H1 (cell line): ENCODE data around the gene DOK1. TPM values are rescaled to one million over a fixed set of nuclear protein-coding genes. Genes with fewer than 3 reads are reported as not detected.
A peak's percentile ranks its signal among the peaks of the same experiment; 100 is the strongest.

Source experiments
- ASH2L ChIP-seq: fragments of 200-600, 300-600 bp; sonication (generic); IDR thresholded peaks from one replicate; pipeline ENCODE4 v1.7.1; 2017; ENCODE audit warnings: low read length
- CBX5 ChIP-seq: fragments of 300-800, 300-1000 bp; sonication (generic); IDR thresholded peaks from 2 replicates; pipeline ENCODE4 v1.7.1; 2016; ENCODE audit warnings: antibody characterized with exemption, low read length, low read depth
- CEBPB ChIP-seq: IDR thresholded peaks from 2 replicates; pipeline ENCODE4 v1.6.1; 2012; ENCODE audit warnings: low read depth, low read length
- CHD1 ChIP-seq: IDR thresholded peaks from 2 replicates; pipeline ENCODE4 v1.6.1; 2012; ENCODE audit warnings: low read depth, low read length, improper control_type of control experiment
- CTBP2 ChIP-seq: IDR thresholded peaks from 2 replicates; pipeline ENCODE4 v1.7.0; 2011; ENCODE audit warnings: borderline replicate concordance, mild to moderate bottlenecking, moderate library complexity, mixed read lengths, low read length; ENCODE audit not compliant: insufficient read depth, insufficient read length
- E2F6 ChIP-seq: IDR thresholded peaks from 2 replicates; pipeline ENCODE4 v1.6.1; 2012; ENCODE audit warnings: inconsistent platforms
- HDAC2 ChIP-seq, 2 experiments: fragments of 300-600 bp in 1 of 2; sonication (generic) in 1 of 2; IDR thresholded peaks; 2 replicates each; pipeline ENCODE4 v1.6.1; 2011 to 2012; ENCODE audit warnings: low read depth in 2 of 2, low read length in 2 of 2, mild to moderate bottlenecking in 2 of 2, moderate library complexity in 2 of 2, borderline replicate concordance in 1 of 2, inconsistent platforms in 1 of 2
- JUN ChIP-seq: IDR thresholded peaks from 2 replicates; pipeline ENCODE4 v1.6.1; 2011; ENCODE audit warnings: low read depth, mild to moderate bottlenecking, improper control_type of control experiment, low read length
- JUND ChIP-seq: IDR thresholded peaks from 2 replicates; pipeline ENCODE4 v1.6.1; 2011; ENCODE audit warnings: mild to moderate bottlenecking, improper control_type of control experiment, low read length
- MAFK ChIP-seq: IDR thresholded peaks from 2 replicates; pipeline ENCODE4 v1.6.1; 2012; ENCODE audit warnings: low read depth, mild to moderate bottlenecking, improper control_type of control experiment, low read length
- NRF1 ChIP-seq: IDR thresholded peaks from 2 replicates; pipeline ENCODE4 v1.6.1; 2011; ENCODE audit warnings: mild to moderate bottlenecking, low read depth, low read length, improper control_type of control experiment
- POLR2A ChIP-seq, 2 experiments: IDR thresholded peaks; 1 replicate in 1 of 2; 2 replicates in 1 of 2; pipeline ENCODE4 v1.6.1; 2011; ENCODE audit warnings: low read depth in 2 of 2, low read length in 2 of 2, mild to moderate bottlenecking in 2 of 2; ENCODE audit errors: control extremely low read depth in 1 of 2
- RAD21 ChIP-seq, 2 experiments: IDR thresholded peaks in 1 of 2; conservative IDR thresholded peaks in 1 of 2; 2 replicates each; pipeline ENCODE4 v1.6.1; 2011; ENCODE audit warnings: low read depth in 2 of 2, low read length in 2 of 2, improper control_type of control experiment in 1 of 2, inconsistent platforms in 1 of 2, mild to moderate bottlenecking in 1 of 2, moderate library complexity in 1 of 2
- RBBP5 ChIP-seq: IDR thresholded peaks from 2 replicates; pipeline ENCODE4 v1.7.1; 2012; ENCODE audit warnings: low read depth, mild to moderate bottlenecking, inconsistent platforms, low read length, moderate library complexity, borderline replicate concordance
- RNF2 ChIP-seq: fragments of 200-900, 300-1000 bp; sonication (generic); IDR thresholded peaks from 2 replicates; pipeline ENCODE4 v1.7.1; 2016; ENCODE audit warnings: borderline replicate concordance, low read depth, mild to moderate bottlenecking, antibody characterized with exemption, low read length; ENCODE audit not compliant: poor library complexity, severe bottlenecking; ENCODE audit errors: missing control alignments
- SIX5 ChIP-seq: IDR thresholded peaks from 2 replicates; pipeline ENCODE4 v1.6.1; 2011; ENCODE audit warnings: mild to moderate bottlenecking, low read depth, low read length
- TBP ChIP-seq: IDR thresholded peaks from 2 replicates; pipeline ENCODE4 v1.6.1; 2011; ENCODE audit warnings: low read depth, low read length, improper control_type of control experiment
- TCF12 ChIP-seq: IDR thresholded peaks from 2 replicates; pipeline ENCODE4 v1.6.1; 2011; ENCODE audit warnings: low read depth, mild to moderate bottlenecking, low read length
- polyA plus RNA-seq, 7 experiments: library from polyadenylated mRNA; depleted of rRNA in 3 of 7; stranded (reverse) in 5 of 7; unstranded in 2 of 7; fragments of >200 nt in 5 of 7; fragments of 200-250 nt in 2 of 7; gene quantifications; 1 replicate in 5 of 7; 2 replicates in 1 of 7; 4 replicates in 1 of 7; pipeline versions ENCODE4 v1.2.1 to v1.2.3, GENCODE V29; 2011 to 2013; ENCODE audit warnings: missing spikeins in 2 of 7, mixed read lengths in 2 of 7
- total RNA-seq: library from RNA; stranded (reverse); fragmentation: NEBNext Ultra II Directional; extraction: Animal tissue kit (Norgen Biotek cat#: 25700); gene quantifications from 2 replicates; pipeline ENCODE4 v1.2.1, GENCODE V29; 2021
- TF ChIP-seq, protein P1 (sequence below): IDR thresholded peaks from 2 replicates; pipeline ENCODE4 v1.6.1; 2011; ENCODE audit warnings: low read depth, mild to moderate bottlenecking, low read length; ENCODE audit not compliant: insufficient read depth

DOK1 gene
- total and polyA plus RNA-seq, 2 of the 8 experiments (the other 6 are each of a cell fraction or from before 2014, with no cell fraction given): 11.0 to 14.3 TPM

DNA sequence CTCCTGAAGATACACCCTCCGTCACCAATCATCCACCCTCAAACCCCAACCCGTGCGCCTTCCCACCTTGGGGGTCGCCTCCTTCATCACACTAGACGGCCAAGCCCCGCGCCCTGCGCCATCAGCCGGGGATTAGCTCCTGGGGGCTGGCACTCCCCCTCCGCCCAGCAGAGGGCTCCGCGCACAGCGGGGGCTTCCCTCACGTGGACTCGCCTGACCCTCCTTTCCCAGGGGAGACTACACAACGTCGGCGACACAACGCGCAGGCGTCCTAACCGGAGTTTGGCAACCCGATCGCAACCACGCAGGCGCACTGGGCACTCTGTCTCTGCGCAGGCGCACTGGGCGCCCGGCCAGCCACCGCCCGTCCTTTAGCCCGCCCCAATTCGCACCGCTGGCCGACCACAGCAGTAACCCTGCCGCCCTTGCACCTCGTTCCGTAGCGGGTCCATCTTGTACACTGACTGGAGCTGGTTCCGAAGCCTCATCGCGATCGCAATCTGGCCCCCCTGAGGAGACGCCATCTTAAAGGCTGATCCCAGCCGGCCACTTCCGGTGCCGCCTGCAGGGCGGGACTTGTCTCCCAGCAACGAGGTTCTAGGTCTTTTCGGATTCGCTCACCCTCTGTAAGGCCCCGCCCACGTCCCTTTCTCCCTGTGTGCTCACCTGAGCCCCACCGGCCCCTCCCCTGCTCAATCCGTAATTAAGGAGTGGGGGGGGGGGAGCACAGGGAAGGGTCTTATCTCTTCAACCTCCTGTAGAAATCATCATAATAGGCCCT, 47.2 kb upstream of the DOK1 start, which contains the start of gene PCGF1 (continued):
- TF ChIP-seq RNF2: no peak
- peak; percentile 59 for TF ChIP-seq CEBPB
- TF ChIP-seq TCF12: no peak
- TF ChIP-seq RBBP5: peak; percentile 100
- TF ChIP-seq JUN: no peak
- TF ChIP-seq TBP: peak; percentile 35
- TF ChIP-seq POLR2A (IDR thresholded peaks at IDR 0.05; ENCODE audit: control extremely low read depth in 1 of 2, low read depth in 2 of 2, low read length in 2 of 2): peak in 1 of 2 experiments; percentile 84; a peak in 2 of 3 replicates
- TF ChIP-seq ASH2L: peak; percentile 79
- no peak for TF ChIP-seq MAFK
- TF ChIP-seq, protein P1, sequence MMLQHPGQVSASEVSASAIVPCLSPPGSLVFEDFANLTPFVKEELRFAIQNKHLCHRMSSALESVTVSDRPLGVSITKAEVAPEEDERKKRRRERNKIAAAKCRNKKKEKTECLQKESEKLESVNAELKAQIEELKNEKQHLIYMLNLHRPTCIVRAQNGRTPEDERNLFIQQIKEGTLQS: peak; percentile 69; the same call in 1 of the 2 replicates
- TF ChIP-seq E2F6: 0 out of 2 replicates have a peak, but pooled peaks have one; percentile 50
- TF ChIP-seq CTBP2: no peak
- TF ChIP-seq HDAC2 (IDR thresholded peaks at IDR 0.05; ENCODE audit: borderline replicate concordance in 1 of 2, low read depth in 2 of 2, low read length in 2 of 2): no peak
- TF ChIP-seq JUND: no peak
- TF ChIP-seq RAD21 (IDR thresholded peaks at IDR 0.05 in 1 of 2, conservative IDR thresholded peaks at IDR 0.05 in 1 of 2; ENCODE audit: low read depth in 2 of 2, low read length in 2 of 2): peak; percentile 9 to 28; a peak in 1 of 4 replicates
- TF ChIP-seq CBX5: no peak
- no peak for TF ChIP-seq CHD1
- TF ChIP-seq SIX5: no peak
- TF ChIP-seq NRF1: peak; percentile 95
